HepG2 (cell line): ENCODE data around the gene CCNL1. TPM values are rescaled to one million over a fixed set of nuclear protein-coding genes. Genes with fewer than 3 reads are reported as not detected.

ENCODE experiments used
- ARNT ChIP-seq: fragments of 450-650 bp; IDR thresholded peaks from 2 replicates; pipeline ENCODE4 v1.6.1; 2017
- ELK4 ChIP-seq: sonication (generic); formaldehyde crosslinking; IDR thresholded peaks from 2 replicates; pipeline ENCODE4 v1.9.0; 2021; ENCODE audit warnings: missing genetic modification reagents, borderline replicate concordance
- FLYWCH1 ChIP-seq: sonication (generic); formaldehyde crosslinking; IDR thresholded peaks from 2 replicates; pipeline ENCODE4 v1.8.1; 2023; ENCODE audit warnings: mild to moderate bottlenecking, missing genetic modification reagents
- FOXC1 ChIP-seq: sonication (generic); formaldehyde crosslinking; IDR thresholded peaks from 2 replicates; pipeline ENCODE4 v1.8.0; 2022; ENCODE audit warnings: mild to moderate bottlenecking, missing genetic modification reagents, borderline replicate concordance
- GATAD1 ChIP-seq: IDR thresholded peaks from 2 replicates; pipeline ENCODE4 v1.6.1; 2016; ENCODE audit warnings: missing genetic modification reagents, missing compliant biosample characterization
- HDAC1 ChIP-seq: sonication (generic); formaldehyde crosslinking; IDR thresholded peaks from 2 replicates; pipeline ENCODE4 v1.5.1; 2020; ENCODE audit warnings: mild to moderate bottlenecking, missing genetic modification reagents
- HOXA9 ChIP-seq: sonication (generic); formaldehyde crosslinking; IDR thresholded peaks from 2 replicates; pipeline ENCODE4 v1.8.1; 2022; ENCODE audit warnings: missing genetic modification reagents, mild to moderate bottlenecking, moderate library complexity, borderline replicate concordance
- KLF16 ChIP-seq, 2 experiments: sonication (generic) in 1 of 2; formaldehyde crosslinking in 1 of 2; IDR thresholded peaks; 2 replicates each; pipeline versions ENCODE4 v1.6.1 to v1.8.0; 2016 to 2023; ENCODE audit warnings: missing genetic modification reagents in 2 of 2, missing compliant biosample characterization in 1 of 2
- MAX ChIP-seq: IDR thresholded peaks from 2 replicates; pipeline ENCODE4 v1.6.1; 2012; ENCODE audit warnings: inconsistent platforms
- MAZ ChIP-seq, 2 experiments: sonication (generic) in 1 of 2; formaldehyde crosslinking in 1 of 2; IDR thresholded peaks; 2 replicates each; pipeline versions ENCODE4 v1.5.0 to v1.6.1; 2012 to 2020; ENCODE audit warnings: low read depth in 2 of 2, mild to moderate bottlenecking in 2 of 2, borderline replicate concordance in 1 of 2, improper control_type of control experiment in 1 of 2, low read length in 1 of 2, missing genetic modification reagents in 1 of 2, moderate library complexity in 1 of 2
- MLXIP ChIP-seq: sonication (generic); formaldehyde crosslinking; IDR thresholded peaks from 2 replicates; pipeline ENCODE4 v1.9.0; 2021; ENCODE audit warnings: missing genetic modification reagents, borderline replicate concordance
- SNRNP70 ChIP-seq: fragments of 200-400 bp; formaldehyde crosslinking; IDR thresholded peaks from 2 replicates; pipeline ENCODE4 v1.6.1; 2017; ENCODE audit warnings: mild to moderate bottlenecking, low read depth, low read length, moderate library complexity
- TCF12 ChIP-seq, 2 experiments: fragments of 450-650 bp in 1 of 2; sonication (generic) in 1 of 2; formaldehyde crosslinking in 1 of 2; IDR thresholded peaks; 2 replicates each; pipeline versions ENCODE4 v1.6.1 to v1.8.0; 2017 to 2022; ENCODE audit warnings: antibody characterized with exemption in 1 of 2, mild to moderate bottlenecking in 1 of 2, missing genetic modification reagents in 1 of 2, moderate library complexity in 1 of 2
- ZBTB14 ChIP-seq: sonication (generic); formaldehyde crosslinking; IDR thresholded peaks from 2 replicates; pipeline ENCODE4 v1.4.0; 2020; ENCODE audit warnings: missing genetic modification reagents
- ZBTB43 ChIP-seq: sonication (generic); formaldehyde crosslinking; conservative IDR thresholded peaks from 2 replicates; pipeline ENCODE4 v1.4.0; 2020; ENCODE audit warnings: missing genetic modification reagents
- ZBTB8A ChIP-seq: sonication (generic); formaldehyde crosslinking; IDR thresholded peaks from 2 replicates; pipeline ENCODE4 v1.4.0; 2020; ENCODE audit warnings: mild to moderate bottlenecking, low read depth, missing genetic modification reagents, borderline replicate concordance
- ZNF20 ChIP-seq: sonication (generic); formaldehyde crosslinking; IDR thresholded peaks from 2 replicates; pipeline ENCODE4 v1.4.0; 2020; ENCODE audit warnings: mild to moderate bottlenecking, moderate library complexity, missing genetic modification reagents
- ZNF343 ChIP-seq: sonication (generic); formaldehyde crosslinking; IDR thresholded peaks from 2 replicates; pipeline ENCODE4 v1.4.0; 2020; ENCODE audit warnings: mild to moderate bottlenecking, missing genetic modification reagents
- ZNF598 ChIP-seq: sonication (generic); formaldehyde crosslinking; IDR thresholded peaks from 2 replicates; pipeline ENCODE4 v1.5.1; 2020; ENCODE audit warnings: mild to moderate bottlenecking, missing genetic modification reagents, borderline replicate concordance
- ZNF740 ChIP-seq: sonication (generic); formaldehyde crosslinking; IDR thresholded peaks from 2 replicates; pipeline ENCODE4 v1.4.0; 2020; ENCODE audit warnings: missing genetic modification reagents
- polyA plus RNA-seq, 8 experiments: library from polyadenylated mRNA; depleted of rRNA in 3 of 8; stranded (reverse) in 7 of 8; unstranded in 1 of 8; fragments of >200 nt; fragmentation: Illumina TruSeq in 4 of 8; extraction: Trizol in 4 of 8; gene quantifications; 2 replicates each; pipeline versions ENCODE4 v1.2.1 to v1.2.3, GENCODE V29; 2011 to 2016; ENCODE audit warnings: low read depth in 4 of 8, missing spikeins in 1 of 8, mixed read lengths in 1 of 8; ENCODE audit not compliant: insufficient read depth in 1 of 8
- total RNA-seq, 5 experiments: library from RNA; depleted of rRNA; stranded (reverse); fragments of >200 nt; fragmentation: Illumina TruSeq; extraction: Trizol; gene quantifications; 2 replicates each; pipeline ENCODE4 v1.2.3, GENCODE V29; 2016; ENCODE audit warnings: low read depth in 1 of 5

Gene CCNL1
- total and polyA plus RNA-seq, 2 of the 13 experiments (the other 11 are each of a cell fraction or from before 2014, with no cell fraction given), result 151 to 303 TPM

GRCh38 chr3:157120071-157120892, 39.7 kb downstream of the CCNL1 start (continued):
- TF ChIP-seq ZBTB43 (CRISPR knock-in tag), result 0 out of 2 replicates have a peak, but pooled peaks have one; percentile 78
- peak; percentile 58; the same call in 1 of the 2 replicates for TF ChIP-seq GATAD1
- peak; percentile 90 for TF ChIP-seq MLXIP
- peak; percentile 66; the same call in 1 of the 2 replicates for TF ChIP-seq MAZ (IDR thresholded peaks at IDR 0.05; ENCODE audit: borderline replicate concordance, low read depth, low read length)
- peak; percentile 83 for TF ChIP-seq MAZ (CRISPR knock-in tag; IDR thresholded peaks at IDR 0.05; ENCODE audit: low read depth)
- TF ChIP-seq FOXC1, result peak; percentile 98
- peak; percentile 61; the same call in 1 of the 2 replicates for TF ChIP-seq ZBTB8A (CRISPR knock-in tag)
- TF ChIP-seq FLYWCH1 (CRISPR knock-in tag), result peak; percentile 93; the same call in 1 of the 2 replicates
- TF ChIP-seq ELK4 (CRISPR knock-in tag), result no peak
- TF ChIP-seq ZNF740 (CRISPR knock-in tag), result no peak
- peak; percentile 25; the same call in 1 of the 2 replicates for TF ChIP-seq ZNF20 (CRISPR knock-in tag)
- peak; percentile 99 for TF ChIP-seq HDAC1 (CRISPR knock-in tag)
- peak in 1 of 2 experiments; percentile 86; a peak in 1 of 4 replicates for TF ChIP-seq KLF16 (CRISPR knock-in tag; IDR thresholded peaks at IDR 0.05)
- no peak for TF ChIP-seq TCF12 (IDR thresholded peaks at IDR 0.05)
- peak; percentile 98 for TF ChIP-seq TCF12 (CRISPR knock-in tag; IDR thresholded peaks at IDR 0.05)
- TF ChIP-seq ZNF343 (CRISPR knock-in tag), result peak; percentile 92
- TF ChIP-seq ZNF598 (CRISPR knock-in tag), result peak; percentile 94
- no peak for TF ChIP-seq ZBTB14 (CRISPR knock-in tag)
- TF ChIP-seq MAX, result peak; percentile 100
- TF ChIP-seq ARNT, result no peak
- no peak for TF ChIP-seq SNRNP70
- TF ChIP-seq HOXA9 (CRISPR knock-in tag), result peak; percentile 66; the same call in 1 of the 2 replicates
